Neuronal stem cell (in vitro differentiated cells): ENCODE results near the gene SNX24.

Source experiments
- DNase-seq: peaks from one replicate; pipeline ENCODE4 v3.0.0-alpha.2; 2013; ENCODE audit warnings: low spot score
- H2AFZ ChIP-seq: one replicate; pipeline ENCODE4 v1.6.1; 2013; ENCODE audit warnings: mild to moderate bottlenecking, low read length, inconsistent platforms
- H2AK5ac ChIP-seq: 2 replicates; pipeline ENCODE4 v1.6.1; 2013; ENCODE audit warnings: low read depth, mild to moderate bottlenecking, inconsistent platforms, low read length, moderate library complexity, mixed read lengths
- H2BK120ac ChIP-seq: 2 replicates; pipeline ENCODE4 v1.6.1; 2013; ENCODE audit warnings: low read depth, mild to moderate bottlenecking, inconsistent platforms, low read length, moderate library complexity, mixed read lengths
- H2BK12ac ChIP-seq: one replicate; pipeline ENCODE4 v1.6.1; 2013; ENCODE audit warnings: low read length, inconsistent platforms
- H2BK15ac ChIP-seq: 2 replicates; pipeline ENCODE4 v1.6.1; 2013; ENCODE audit warnings: mild to moderate bottlenecking, low read length, inconsistent platforms, mixed read lengths
- H2BK5ac ChIP-seq: one replicate; pipeline ENCODE4 v1.6.1; 2013; ENCODE audit warnings: inconsistent platforms, mild to moderate bottlenecking, low read length, moderate library complexity
- H3K14ac ChIP-seq: one replicate; pipeline ENCODE4 v1.6.1; 2013; ENCODE audit warnings: low read length, inconsistent platforms
- H3K18ac ChIP-seq: 2 replicates; pipeline ENCODE4 v1.6.1; 2013; ENCODE audit warnings: low read length, inconsistent platforms
- H3K23ac ChIP-seq: 2 replicates; pipeline ENCODE4 v1.6.1; 2013; ENCODE audit warnings: low read depth, mild to moderate bottlenecking, mixed read lengths, low read length, inconsistent platforms; ENCODE audit not compliant: poor library complexity
- H3K27ac ChIP-seq: replicated peaks from 3 replicates; pipeline ENCODE4 v1.5.1; 2013; ENCODE audit warnings: low read length, inconsistent platforms
- H3K27me3 ChIP-seq, 3 experiments: 2 replicates each; pipeline ENCODE4 v1.6.1; 2013; ENCODE audit warnings: low read length in 3 of 3, mild to moderate bottlenecking in 2 of 3, inconsistent platforms in 1 of 3, low read depth in 1 of 3, mixed read lengths in 1 of 3, moderate library complexity in 1 of 3; ENCODE audit not compliant: control insufficient read depth in 3 of 3, insufficient read depth in 3 of 3
- H3K36me3 ChIP-seq, 2 donors: replicated peaks in 1 of 2; 2 replicates each; pipeline ENCODE4 v1.6.1; 2013; ENCODE audit warnings: low read length in 2 of 2; ENCODE audit not compliant: control insufficient read depth in 2 of 2, insufficient read depth in 2 of 2
- H3K4ac ChIP-seq: 2 replicates; pipeline ENCODE4 v1.6.1; 2013; ENCODE audit warnings: inconsistent platforms, mild to moderate bottlenecking, low read length, moderate library complexity
- H3K4me1 ChIP-seq, 2 donors: 1 replicate in 1 of 2; 2 replicates in 1 of 2; pipeline ENCODE4 v1.6.1; 2013; ENCODE audit warnings: low read length in 2 of 2, low read depth in 1 of 2; ENCODE audit not compliant: control insufficient read depth in 2 of 2, insufficient read depth in 1 of 2
- H3K4me2 ChIP-seq: one replicate; pipeline ENCODE4 v1.6.1; 2013; ENCODE audit warnings: mild to moderate bottlenecking, low read length, inconsistent platforms; ENCODE audit not compliant: insufficient read depth, poor library complexity, severe bottlenecking
- H3K4me3 ChIP-seq, 2 donors: 2 replicates each; pipeline ENCODE4 v1.5.1; 2013; ENCODE audit warnings: low read length in 2 of 2, mild to moderate bottlenecking in 2 of 2, inconsistent platforms in 1 of 2, moderate library complexity in 1 of 2
- H3K79me1 ChIP-seq: one replicate; pipeline ENCODE4 v1.6.1; 2013; ENCODE audit warnings: low read depth, mild to moderate bottlenecking, inconsistent platforms, low read length, moderate library complexity
- H3K9ac ChIP-seq: one replicate; pipeline ENCODE4 v1.6.1; 2013; ENCODE audit warnings: mild to moderate bottlenecking, low read depth, low read length, inconsistent platforms; ENCODE audit not compliant: poor library complexity
- H3K9me3 ChIP-seq, 2 donors: replicated peaks in 1 of 2; 2 replicates each; pipeline versions ENCODE3 to v1.6.1; 2013; ENCODE audit warnings: low read length in 2 of 2, mild to moderate bottlenecking in 2 of 2, inconsistent platforms in 1 of 2, low read depth in 1 of 2, mixed read lengths in 1 of 2, moderate library complexity in 1 of 2; ENCODE audit not compliant: control insufficient read depth in 2 of 2, insufficient read depth in 1 of 2
- H4K8ac ChIP-seq: one replicate; pipeline ENCODE4 v1.6.1; 2013; ENCODE audit warnings: low read depth, mild to moderate bottlenecking, inconsistent platforms, low read length, moderate library complexity
- H4K91ac ChIP-seq: one replicate; pipeline ENCODE4 v1.6.1; 2013; ENCODE audit warnings: low read length, low read depth, mild to moderate bottlenecking, inconsistent platforms; ENCODE audit not compliant: poor library complexity
- WGBS, 2 donors: extraction: QIAGEN DNeasy Blood & Tissue Kit; methylation state at CpG; one replicate each; pipeline ENCODE4 v1.1.7; 2013; ENCODE audit warnings: missing lambda C conversion rate in 2 of 2, mixed read lengths in 1 of 2; ENCODE audit not compliant: insufficient read length in 2 of 2, insufficient replicate concordance in 1 of 2; ENCODE audit errors: extremely low coverage in 2 of 2; 5-methylcytosine and 5-hydroxymethylcytosine counted together

Gene SNX24

GRCh38 chr5:122858451-122858850, 13.0 kb downstream of the SNX24 start:
- no peak overlapping the region for H2BK12ac ChIP-seq
- H3K4me1 ChIP-seq, result peaks cover 0 to 3% of the 10 kb centered on the region in 2 donors
- no peak overlapping the region for H4K91ac ChIP-seq
- no peak overlapping the region for H3K4me2 ChIP-seq
- peaks cover 1% of the 10 kb centered on the region for H3K79me1 ChIP-seq
- no peak for DNase-seq
- no peak overlapping the region for H2BK5ac ChIP-seq
- no peaks in the 10 kb centered on the region for H3K9me3 ChIP-seq
- no peak overlapping the region for H3K4ac ChIP-seq
- no peaks in the 10 kb centered on the region for H3K36me3 ChIP-seq
- no peak overlapping the region for H4K8ac ChIP-seq
- no peak overlapping the region for H2AFZ ChIP-seq
- no peak overlapping the region for H3K9ac ChIP-seq
- no peaks in the 10 kb centered on the region for H3K27me3 ChIP-seq
- H3K4me3 ChIP-seq, result no peak overlapping the region
- WGBS, 2 donors, result no CpG with 5 or more reads among the region's 1 CpG
- no peak overlapping the region for H2BK15ac ChIP-seq
- H2AK5ac ChIP-seq, result no peak overlapping the region
- H2BK120ac ChIP-seq, result no peak overlapping the region
- H3K27ac ChIP-seq, result no peak overlapping the region
- H3K14ac ChIP-seq, result no peak overlapping the region
- H3K18ac ChIP-seq, result no peak overlapping the region
- H3K23ac ChIP-seq, result no peak overlapping the region

GRCh38 chr5:122863240-122863639, 17.8 kb downstream of the SNX24 start:
- peaks cover 0 to 2% of the 10 kb centered on the region in 2 donors for H3K9me3 ChIP-seq
- H3K27me3 ChIP-seq, result no peaks in the 10 kb centered on the region
- no peak overlapping the region for H3K14ac ChIP-seq
- H3K27ac ChIP-seq, result no peak overlapping the region
- H2BK15ac ChIP-seq, result no peak overlapping the region
- no peak overlapping the region for H3K9ac ChIP-seq
- peaks cover 0 to 3% of the 10 kb centered on the region in 2 donors for H3K4me1 ChIP-seq
- H4K91ac ChIP-seq, result no peak overlapping the region
- no peak overlapping the region for H3K4me3 ChIP-seq
- no CpG with 5 or more reads among the region's 2 CpGs for WGBS, 2 donors
- no peak overlapping the region for H3K18ac ChIP-seq
- H2BK12ac ChIP-seq, result no peak overlapping the region
- no peak overlapping the region for H4K8ac ChIP-seq
- H2AFZ ChIP-seq, result no peak overlapping the region
- peaks cover 0 to 4% of the 10 kb centered on the region in 2 donors for H3K36me3 ChIP-seq
- no peak overlapping the region for H3K4ac ChIP-seq
- H2BK120ac ChIP-seq, result no peak overlapping the region
- H3K79me1 ChIP-seq, result no peaks in the 10 kb centered on the region
- H3K4me2 ChIP-seq, result no peak overlapping the region
- H2AK5ac ChIP-seq, result no peak overlapping the region
- no peak overlapping the region for H2BK5ac ChIP-seq
- H3K23ac ChIP-seq, result no peak overlapping the region
- no peak for DNase-seq

- no CpG with 5 or more reads among the region's 4 CpGs for WGBS, 2 donors
Observed at GRCh38 chr5:122863721-122864120, 18.3 kb downstream of the SNX24 start.

GRCh38 chr5:122864400-122864799, 19.0 kb downstream of the SNX24 start:
- H3K27me3 ChIP-seq, result no peaks in the 10 kb centered on the region
- no CpG with 5 or more reads among the region's 6 CpGs for WGBS, 2 donors
- H3K9ac ChIP-seq, result no peak overlapping the region
- no peak overlapping the region for H2BK15ac ChIP-seq
- peaks cover 1 to 4% of the 10 kb centered on the region in 2 donors for H3K9me3 ChIP-seq
- no peak overlapping the region for H3K4ac ChIP-seq
- no peak overlapping the region for H3K14ac ChIP-seq
- no peak overlapping the region for H2BK120ac ChIP-seq
- peaks cover 0 to 4% of the 10 kb centered on the region in 2 donors for H3K36me3 ChIP-seq
- peaks cover 0 to 3% of the 10 kb centered on the region in 2 donors for H3K4me1 ChIP-seq
- no peak overlapping the region for H4K91ac ChIP-seq
- H4K8ac ChIP-seq, result no peak overlapping the region
- H3K79me1 ChIP-seq, result no peaks in the 10 kb centered on the region
- H2AK5ac ChIP-seq, result no peak overlapping the region
- DNase-seq, result no peak
- no peak overlapping the region for H3K4me2 ChIP-seq
- H3K27ac ChIP-seq, result no peak overlapping the region
- no peak overlapping the region for H3K4me3 ChIP-seq
- H2BK5ac ChIP-seq, result no peak overlapping the region
- no peak overlapping the region for H3K23ac ChIP-seq
- no peak overlapping the region for H2BK12ac ChIP-seq
- no peak overlapping the region for H2AFZ ChIP-seq
- H3K18ac ChIP-seq, result no peak overlapping the region

More at GRCh38 chr5:122863721-122864120, 18.3 kb downstream of the SNX24 start:
- Histone ChIP-seq H4K8ac (no peak overlapping the region), H3K4ac (no peak overlapping the region), H3K9ac (no peak overlapping the region), H2BK5ac (no peak overlapping the region), H3K27me3 (no peaks in the 10 kb centered on the region), H3K14ac (no peak overlapping the region), H3K4me3 (no peak overlapping the region), H3K4me1 (peaks cover 0 to 3% of the 10 kb centered on the region in 2 donors), H3K27ac (no peak overlapping the region), H3K4me2 (no peak overlapping the region), H2BK120ac (no peak overlapping the region), H2AFZ (no peak overlapping the region), H2AK5ac (no peak overlapping the region), H3K9me3 (peaks cover 1 to 4% of the 10 kb centered on the region in 2 donors), H2BK15ac (no peak overlapping the region), H3K36me3 (peaks cover 0 to 4% of the 10 kb centered on the region in 2 donors), H3K23ac (no peak overlapping the region), H3K79me1 (no peaks in the 10 kb centered on the region), H3K18ac (no peak overlapping the region), H4K91ac (no peak overlapping the region), H2BK12ac (no peak overlapping the region)
- DNase-seq, result no peak
